Activated CD4-positive, alpha-beta T cell treated with anti-CD3 and anti-CD28 coated beads, Interleukin-2, amount 50 U/mL, for 16 hours (primary cell): ENCODE measurements around the gene GLS.

Source experiments
- DNase-seq: peaks from one replicate; pipeline ENCODE4 v3.0.0-alpha.2; 2020

GLS gene

DNA sequence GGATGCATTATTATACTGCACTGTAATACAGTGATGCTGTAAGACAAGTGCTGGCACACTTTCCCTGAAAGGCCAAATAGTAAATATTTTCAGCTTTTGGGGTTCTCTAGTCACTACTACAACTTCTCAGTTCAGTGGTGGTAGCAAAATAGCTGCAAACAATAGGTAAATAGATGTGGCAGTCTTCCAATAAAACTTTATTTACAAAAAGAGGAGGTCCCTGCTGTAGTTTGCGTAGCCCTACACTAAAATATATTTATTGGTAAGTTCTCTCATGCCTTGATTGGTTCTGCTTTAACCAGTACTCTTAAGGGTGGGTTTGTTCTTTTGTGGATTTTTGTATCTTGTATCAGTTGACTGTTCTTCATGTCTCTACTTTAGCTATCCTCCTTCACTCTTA, 7.8 kb downstream of the GLS start:
- no peak for DNase-seq

DNA sequence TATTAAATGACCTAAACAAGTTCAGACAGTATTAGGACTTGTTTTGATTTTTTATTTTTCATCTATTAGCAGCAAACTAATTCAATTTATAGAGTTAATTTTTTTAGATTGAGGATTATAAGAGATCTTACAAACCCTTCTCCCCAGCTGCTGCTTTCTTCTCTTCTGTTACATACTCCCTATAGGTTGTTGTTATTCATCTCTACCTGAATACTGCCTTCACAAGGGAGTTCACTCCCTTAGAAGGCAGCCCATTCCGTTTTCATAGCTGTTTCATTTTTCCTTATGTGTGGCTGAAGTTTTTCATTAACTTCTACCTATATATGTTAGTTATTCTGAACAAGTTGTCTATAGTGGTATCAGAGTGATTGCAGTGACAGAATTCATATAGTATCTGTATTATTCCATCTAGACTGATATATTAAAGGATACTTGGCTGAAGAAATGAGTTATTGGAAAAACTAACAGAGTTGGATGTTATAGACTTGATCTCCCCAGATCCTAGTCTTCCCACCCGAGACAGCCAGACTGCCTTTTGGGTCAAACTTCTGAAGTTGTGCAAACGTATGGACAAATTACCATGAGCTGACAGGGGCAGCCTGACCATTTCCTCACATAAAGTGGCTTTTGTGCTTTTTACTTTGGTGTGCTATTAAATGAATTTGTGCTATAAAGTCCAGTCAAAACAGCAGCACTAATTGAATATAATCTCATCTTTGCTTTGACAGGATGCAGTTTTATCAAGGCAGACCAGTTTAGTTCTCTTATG, 8.7 kb downstream of the GLS start:
- no peak for DNase-seq

DNA sequence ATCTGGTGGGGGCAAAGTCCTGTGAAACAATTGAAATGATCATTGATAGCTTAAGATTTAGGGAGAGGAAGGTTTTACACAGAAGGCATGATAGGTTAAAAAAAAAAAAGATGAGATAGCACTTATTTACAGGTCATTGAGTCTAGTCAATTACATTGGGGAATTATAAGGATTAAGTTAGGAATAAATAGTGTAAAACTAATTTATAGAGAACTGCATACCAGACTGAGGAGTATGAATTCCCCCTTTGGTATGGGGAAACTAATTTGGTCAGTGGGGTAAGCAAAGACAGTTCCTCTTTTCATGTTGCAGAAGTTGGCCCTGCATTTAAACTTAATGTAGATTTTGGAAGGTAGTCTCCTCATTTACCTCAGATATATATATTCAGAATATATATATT, 10.8 kb downstream of the GLS start:
- no peak for DNase-seq

DNA sequence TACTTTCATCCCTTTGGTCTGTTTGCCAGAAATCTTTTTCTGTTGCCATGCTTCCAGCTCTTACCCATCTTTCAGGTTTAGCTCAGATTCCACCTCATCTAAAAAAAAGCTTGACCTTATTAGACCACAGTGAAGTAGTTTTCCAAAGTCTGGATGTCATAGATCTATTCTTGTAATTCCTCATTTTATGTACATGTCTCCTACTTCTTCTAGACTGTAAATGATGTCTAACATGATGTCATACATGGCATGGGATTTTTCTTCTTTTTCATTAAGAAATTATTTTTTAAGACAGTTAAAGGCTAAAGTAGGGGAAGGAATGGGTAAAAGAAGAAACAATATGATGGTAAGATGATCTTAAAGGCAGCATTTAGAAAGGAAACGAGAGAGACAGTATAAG, 11.3 kb downstream of the GLS start:
- DNase-seq = no peak

DNA sequence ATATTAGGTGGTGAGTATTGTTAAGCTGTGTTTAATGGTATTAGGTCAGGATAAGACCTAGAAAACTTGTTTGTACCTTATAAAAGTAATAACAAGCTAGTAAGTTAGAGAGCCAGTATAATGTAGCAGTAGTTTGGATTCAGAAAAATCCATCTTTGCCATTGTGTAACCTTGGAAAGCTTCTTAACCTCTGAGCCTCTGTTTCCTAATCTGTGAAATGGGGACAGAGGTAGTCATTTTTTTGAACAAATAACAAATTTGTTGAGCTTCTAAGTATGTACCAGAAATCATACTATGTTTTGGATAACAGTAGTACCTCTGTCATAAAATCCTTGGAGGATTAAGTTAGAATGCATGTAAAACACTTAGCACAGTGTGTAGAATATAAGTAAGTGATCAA, 12.5 kb downstream of the GLS start:
- DNase-seq = no peak

DNA sequence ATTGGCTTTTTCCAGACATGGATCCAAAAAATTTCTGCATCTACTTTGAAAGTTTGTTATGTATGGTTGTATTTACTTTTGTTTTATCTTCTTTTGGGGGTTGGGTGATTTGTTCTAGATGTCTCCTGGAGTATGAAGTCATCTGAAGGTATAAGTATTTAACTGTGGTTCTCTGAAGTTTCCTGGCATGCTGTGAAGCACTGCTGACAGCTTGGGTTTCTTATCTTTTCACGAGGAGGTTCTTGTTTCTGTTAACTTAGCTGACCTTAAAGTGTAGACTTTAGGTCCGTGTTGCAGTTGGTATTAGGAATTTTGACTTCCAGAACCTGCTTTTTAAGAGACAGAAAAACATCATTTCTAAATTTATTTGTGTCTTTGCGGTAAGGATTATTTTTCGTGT, 15.9 kb downstream of the GLS start:
- DNase-seq = no peak

DNA sequence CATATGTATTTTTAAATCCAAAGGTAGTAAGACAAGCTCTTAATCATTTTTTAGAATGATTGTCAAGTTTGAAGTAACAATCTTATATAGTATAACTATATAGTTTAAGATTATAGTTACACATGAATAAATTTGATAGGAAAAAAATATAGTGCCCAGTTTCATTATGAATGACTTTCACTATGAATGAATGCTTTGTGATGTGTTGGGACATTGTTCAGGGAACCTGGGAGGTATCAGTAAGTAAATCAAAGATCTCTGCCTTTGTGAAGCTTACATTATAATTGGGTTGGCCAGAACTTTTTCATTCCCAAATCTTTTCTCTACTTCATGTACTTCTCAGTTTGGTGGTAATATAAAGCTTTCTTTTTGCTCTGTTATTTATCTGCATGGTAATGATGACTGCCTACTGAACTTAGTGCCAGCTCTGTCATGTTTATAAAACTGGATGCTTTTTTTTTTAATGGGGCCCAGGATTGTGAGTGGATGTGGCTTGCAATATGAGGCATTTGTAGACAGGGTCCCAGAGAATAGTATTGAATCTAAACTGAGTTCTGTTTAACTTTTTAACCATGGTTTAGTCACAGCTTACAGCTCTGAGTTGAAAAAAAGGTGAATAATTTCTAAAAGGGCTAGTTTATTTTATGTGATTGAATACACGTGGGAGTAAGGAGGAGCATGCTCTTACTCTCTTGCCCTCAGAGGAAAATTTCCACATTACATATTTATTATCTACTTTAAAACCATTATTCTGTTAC, 23.3 kb downstream of the GLS start:
- DNase-seq = peak; percentile 37

DNA sequence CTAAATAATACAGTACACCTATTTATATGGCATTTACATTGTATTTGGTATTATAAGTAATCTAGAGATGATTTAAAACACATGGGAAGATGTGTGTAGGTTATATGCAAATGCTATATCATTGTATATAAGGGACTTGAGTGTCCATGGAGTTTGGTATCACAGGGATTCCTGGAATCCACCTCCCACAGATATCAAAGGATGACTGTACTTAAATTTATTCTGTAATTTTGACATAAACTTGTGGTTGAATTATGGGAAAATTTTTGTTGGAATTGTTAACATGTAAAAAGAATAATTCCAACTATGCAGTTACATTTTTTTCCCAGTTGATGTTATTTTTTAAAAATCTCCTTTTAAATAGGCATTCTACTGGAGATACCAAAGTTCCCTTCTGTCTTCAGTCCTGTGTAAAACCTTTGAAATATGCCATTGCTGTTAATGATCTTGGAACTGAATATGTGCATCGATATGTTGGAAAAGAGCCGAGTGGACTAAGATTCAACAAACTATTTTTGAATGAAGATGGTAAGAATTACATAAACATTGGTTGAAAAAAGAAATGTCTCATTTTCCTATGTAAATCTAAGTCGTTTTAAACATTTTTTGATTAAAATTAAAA, 24.1 kb downstream of the GLS start:
- DNase-seq = no peak

DNA sequence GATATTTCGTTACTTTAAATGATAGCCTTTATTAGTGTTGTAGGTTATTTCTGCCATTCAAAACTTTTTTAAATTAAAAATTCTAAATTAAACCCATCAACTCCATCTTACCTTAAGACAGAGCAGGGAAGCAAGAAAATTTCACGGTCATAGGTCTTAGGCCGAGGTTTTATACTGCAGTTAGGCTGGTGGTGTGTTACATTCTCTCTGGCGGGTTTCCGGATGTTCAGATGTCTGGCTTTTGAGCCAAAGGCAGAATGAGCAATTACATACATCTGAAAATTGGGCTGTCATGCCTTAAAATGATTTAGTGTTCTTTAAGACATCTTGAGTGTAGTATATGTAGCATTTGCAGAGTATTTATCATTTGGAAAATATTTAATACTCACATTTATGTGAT, 27.9 kb downstream of the GLS start:
- DNase-seq = no peak

DNA sequence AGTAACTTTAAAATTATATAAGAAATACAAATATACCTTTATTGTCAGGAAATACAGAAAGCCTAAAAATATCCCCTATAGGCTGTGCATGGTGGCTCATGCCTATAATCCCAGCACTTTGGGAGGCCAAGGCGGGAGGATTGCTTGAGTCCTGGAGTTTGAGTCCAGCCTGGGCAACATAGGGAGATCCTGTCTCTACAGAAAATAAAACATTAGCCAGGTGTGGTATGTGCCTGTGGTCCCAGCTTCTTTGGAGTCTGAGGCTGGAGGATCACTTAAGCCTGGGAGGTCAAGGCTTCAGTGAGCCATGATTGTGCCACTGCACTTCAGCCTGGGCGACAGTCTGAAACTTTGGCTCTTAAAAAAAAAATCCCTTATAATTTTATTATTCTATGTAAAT, 29.1 kb downstream of the GLS start:
- DNase-seq = no peak

DNA sequence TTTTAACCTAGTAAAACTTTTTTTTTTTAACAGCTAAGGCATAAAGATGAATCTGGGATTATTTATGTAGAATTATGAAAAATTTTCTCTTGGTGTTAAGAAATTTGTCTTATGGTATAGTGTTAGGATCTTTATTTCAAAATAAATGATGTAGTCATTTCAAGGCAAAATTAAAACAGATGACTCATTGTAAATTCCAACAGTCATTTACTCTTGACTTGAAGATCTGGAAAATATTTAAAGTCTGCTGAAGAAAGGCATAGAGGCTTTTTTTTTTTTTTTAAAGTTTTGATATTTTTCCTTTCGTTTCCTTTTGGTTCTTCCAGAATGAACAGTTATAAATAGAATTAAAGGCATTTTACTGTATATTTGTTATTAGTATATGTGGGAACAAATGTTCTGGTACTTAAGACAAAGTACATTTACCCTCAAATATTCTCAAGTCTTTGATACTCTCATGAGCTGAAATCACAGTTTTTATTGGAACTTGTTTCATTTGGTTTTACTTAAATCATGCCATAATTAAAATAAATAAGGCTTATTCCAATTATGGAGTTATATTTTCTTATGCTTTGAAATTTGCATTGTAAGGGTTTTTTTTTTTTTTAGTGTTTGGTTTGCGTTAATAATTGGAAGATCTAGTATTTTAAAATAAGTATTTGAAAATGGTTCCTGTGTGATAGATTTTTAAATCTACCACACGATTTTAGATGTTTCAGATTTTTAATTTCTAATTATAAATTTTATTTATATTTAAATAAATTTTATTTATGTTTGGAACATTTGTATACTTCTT, 29.9 kb downstream of the GLS start:
- peak; percentile 21 for DNase-seq

DNA sequence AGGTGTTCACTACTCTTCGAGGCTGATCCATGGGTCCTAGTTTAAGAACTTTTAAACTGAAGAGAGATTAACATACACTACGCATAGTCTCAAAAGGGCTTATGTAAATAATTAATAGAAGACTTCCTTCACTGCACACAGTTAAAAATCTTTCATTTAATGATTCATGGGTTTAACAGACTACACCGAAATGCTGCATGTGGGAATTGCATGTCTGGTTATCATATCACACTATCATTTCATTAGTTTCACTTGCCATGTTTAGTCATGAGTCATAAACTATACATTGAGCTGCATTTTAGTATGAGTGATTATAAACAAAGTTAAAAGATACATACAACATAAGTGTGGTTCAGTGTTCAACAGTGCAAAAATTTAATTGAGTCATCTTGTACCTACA, 31.2 kb downstream of the GLS start:
- DNase-seq = peak; percentile 70

DNA sequence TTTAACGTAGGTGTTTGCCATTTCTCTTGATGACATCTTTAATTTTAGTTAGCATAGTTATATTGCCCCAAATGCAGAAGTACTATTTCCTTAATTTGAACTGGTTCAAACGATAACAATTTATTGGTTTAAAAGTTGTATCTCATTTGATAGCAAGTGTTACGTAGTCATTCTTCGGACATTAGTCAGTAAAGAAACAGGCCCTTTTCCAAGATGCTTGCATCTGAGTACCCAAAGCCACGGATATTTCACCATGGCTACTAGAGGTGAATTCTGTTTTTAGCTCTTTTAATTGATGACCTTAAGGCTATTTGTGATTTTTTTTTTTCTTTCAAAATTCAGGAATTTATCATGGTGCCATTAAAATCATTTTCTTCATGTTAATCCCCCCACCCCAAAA, 32.1 kb downstream of the GLS start:
- DNase-seq = no peak

DNA sequence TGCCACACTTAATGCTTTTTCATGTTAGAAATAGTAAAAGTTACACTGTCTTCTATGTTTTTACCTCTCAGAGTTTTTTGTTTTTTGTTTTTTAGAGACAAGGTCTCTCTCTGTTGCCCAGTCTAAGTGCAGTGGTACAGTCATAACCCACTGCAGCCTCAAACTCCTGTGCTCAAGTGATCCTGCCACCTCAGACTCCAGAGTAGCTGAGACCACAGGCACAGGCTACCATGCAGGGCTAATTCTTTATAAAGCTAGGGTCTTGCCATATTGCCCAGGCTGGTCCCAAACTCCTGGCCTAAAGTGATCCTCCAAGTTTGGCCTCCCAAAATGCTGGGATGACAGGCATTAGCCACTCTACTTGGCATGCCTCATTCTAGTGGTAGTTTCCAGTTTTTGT, 33.1 kb downstream of the GLS start:
- peak; percentile 19 for DNase-seq

DNA sequence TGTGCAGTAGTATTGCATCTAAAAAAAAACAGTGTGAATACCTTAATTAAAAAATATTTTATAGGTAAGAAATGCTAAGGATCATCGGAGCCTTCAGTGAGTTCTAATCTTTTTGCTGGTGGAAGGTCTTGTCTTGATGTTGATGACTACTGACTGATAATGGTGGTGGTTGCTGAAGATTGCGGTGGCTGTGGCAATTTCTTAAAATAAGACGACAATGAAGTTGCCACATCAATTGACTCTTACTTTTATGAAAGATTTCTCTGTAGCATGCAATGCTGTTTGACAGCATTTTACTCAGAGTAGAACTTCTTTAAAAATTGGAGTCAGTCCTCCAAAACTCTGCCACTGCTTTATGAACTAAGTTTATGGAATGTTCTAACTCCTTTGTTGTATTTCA, 36.2 kb downstream of the GLS start:
- DNase-seq = peak; percentile 16

DNA sequence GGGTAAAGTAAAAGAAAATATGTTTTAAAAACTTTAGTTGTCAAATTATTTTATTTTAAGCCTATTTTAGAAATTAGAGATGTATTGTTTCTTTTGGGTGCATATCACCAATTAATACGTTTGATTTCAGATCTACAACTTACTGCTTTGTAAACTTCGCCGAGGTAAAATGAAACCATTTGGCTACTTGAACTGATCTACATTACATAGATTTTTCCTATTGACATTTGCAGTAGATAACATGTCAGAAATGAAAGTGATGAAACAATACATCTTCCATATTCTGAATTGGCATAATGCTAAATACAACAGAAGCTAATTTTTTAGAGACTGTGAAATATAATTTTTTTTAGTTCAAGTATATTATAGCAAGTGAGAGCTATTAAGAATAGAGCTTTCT, 39.5 kb downstream of the GLS start:
- DNase-seq = no peak

DNA sequence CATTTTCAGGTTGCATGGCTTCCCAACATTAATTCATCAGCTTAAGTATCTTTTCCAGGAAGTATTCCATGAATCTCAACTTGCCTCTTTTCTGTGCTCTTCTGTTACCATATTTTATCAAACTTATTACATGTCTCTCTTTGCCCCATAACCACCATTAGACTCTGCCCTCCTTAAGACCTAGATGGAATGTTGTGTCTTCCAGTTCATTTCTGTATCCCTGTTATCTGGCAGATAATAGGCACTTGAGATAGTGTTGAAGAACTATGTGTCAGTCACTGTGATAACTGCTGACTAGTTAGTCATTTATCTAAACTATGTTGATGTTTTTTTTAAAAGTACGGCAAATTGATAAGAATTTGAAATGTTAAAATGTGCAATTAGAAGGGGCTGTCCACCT, 41.8 kb downstream of the GLS start:
- no peak for DNase-seq

DNA sequence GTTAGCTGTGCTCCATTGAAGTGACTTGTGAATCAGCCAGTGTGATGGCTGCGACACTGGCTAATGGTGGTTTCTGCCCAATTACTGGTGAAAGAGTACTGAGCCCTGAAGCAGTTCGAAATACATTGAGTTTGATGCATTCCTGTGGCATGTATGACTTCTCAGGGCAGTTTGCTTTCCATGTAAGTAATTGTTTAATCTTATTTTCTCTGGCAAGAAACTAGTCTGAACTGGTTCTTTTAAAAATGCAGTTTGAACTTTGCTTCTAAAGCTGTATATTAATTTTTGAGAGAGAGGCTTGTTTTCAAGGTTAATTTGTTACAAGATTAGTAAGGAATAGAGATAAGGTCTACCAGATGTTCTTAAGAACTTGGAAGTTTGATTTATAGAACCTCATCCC, 46.7 kb downstream of the GLS start:
- no peak for DNase-seq

DNA sequence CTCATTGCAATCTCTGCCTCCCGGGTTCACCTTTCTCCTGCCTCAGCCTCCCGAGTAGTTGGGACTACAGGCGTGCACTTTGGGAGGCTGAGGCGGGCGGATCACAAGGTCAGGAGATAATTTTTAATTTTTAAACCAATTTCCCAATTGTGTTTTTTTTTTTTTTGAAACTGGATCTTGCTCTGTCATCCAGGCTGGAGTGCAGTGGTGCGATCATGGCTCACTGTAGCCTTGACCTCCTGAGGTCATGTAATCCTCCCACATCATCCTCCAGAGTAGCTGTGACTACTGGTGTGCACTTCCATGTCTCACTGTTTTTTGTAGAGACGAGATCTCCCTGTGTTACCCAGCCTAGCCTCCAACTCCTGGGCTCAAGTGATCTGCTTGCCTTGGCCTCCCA, 49.3 kb downstream of the GLS start:
- no peak for DNase-seq

DNA sequence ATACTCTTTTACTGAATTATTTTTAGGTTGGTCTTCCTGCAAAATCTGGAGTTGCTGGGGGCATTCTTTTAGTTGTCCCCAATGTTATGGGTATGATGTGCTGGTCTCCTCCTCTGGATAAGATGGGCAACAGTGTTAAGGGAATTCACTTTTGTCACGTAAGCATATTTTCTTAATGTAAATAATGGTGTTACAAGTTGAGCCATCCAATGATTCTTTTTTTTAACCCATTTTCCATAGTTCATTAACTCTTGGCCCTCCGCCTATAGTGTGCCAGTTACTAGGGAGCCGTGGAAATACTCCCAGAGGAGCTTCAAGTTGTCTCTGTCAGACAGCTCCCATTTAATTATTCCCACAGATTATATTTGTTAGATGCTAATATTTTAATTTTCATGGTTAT, 49.8 kb downstream of the GLS start:
- no peak for DNase-seq

DNA sequence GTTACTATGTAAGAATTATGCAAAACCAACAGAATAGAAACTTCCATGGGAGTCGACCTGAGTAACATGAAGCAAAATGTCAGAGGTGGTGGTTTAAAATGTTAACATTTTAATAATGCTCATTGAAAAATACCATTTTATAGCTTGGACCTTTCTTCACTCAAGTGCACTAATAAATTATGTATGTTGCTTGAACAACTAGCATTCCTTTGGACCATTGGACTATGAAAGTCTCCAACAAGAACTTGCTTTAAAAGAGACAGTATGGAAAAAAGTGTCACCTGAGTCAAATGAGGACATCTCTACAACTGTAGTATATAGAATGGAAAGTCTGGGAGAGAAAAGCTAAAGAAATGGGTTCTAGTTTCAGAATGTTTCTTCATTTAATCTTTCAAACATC, 51.9 kb downstream of the GLS start:
- DNase-seq = no peak

DNA sequence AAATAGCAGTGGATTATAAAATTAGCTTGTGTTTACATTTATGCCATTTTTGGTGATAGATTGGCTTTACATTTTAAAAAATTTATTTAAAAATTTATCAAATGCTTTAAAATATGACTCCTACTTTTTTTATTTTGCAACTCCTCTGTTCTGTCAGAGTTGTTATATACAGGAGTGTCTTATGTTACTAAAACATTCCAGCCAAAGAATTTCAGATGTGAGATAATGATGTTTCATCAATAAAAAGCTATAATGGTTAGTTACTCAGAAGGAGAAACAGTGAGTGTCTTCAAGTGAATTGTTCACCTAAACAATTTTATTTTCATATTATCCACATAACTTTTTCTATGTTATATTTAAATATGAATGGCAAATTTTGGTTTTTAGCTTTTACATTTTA, 52.7 kb downstream of the GLS start:
- no peak for DNase-seq

DNA sequence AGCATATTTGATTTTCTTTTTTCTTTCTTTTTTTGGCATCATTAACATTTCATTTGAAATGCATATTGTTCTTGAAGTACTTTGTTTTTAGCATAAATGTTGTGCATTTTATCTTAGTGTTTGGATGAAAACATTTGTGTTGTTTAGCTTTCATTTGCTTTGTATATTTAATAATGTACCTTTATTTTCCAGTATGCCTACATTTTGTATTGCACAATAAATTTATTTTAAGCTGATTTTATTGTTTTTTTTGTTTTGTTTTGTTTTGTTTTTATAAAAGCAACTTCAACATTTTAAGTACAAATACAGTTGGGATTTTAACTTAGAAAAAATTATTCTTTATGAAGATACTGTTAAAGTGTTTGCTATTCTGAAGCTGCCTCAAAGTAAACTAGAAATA, 54.4 kb downstream of the GLS start:
- no peak for DNase-seq
